Smooth muscle cell (in vitro differentiated cells): ENCODE measurements around the gene PEAK3. TPM values are rescaled to one million over a fixed set of nuclear protein-coding genes. Genes with fewer than 3 reads are reported as not detected.

Experiments used
- DNase-seq: peaks from one replicate; lab custom pipeline; 2025; ENCODE audit not compliant: unreplicated experiment; lab: John Stamatoyannopoulos, UW
- H2AFZ ChIP-seq: fragments of 200-600 bp; sonication (generic); 2 replicates; pipeline ENCODE4 v1.6.0; 2016; ENCODE audit warnings: antibody characterized with exemption, low read depth, mild to moderate bottlenecking
- H3F3A ChIP-seq: fragments of 200-600 bp; sonication (generic); 2 replicates; pipeline ENCODE4 v1.6.0; 2017; ENCODE audit warnings: antibody characterized with exemption, low read depth
- H3K27ac ChIP-seq: fragments of 200-600 bp; sonication (generic); 2 replicates; pipeline ENCODE4 v1.5.1; 2016; ENCODE audit warnings: low read depth, mild to moderate bottlenecking
- H3K27me3 ChIP-seq: fragments of 200-600 bp; sonication (generic); 2 replicates; pipeline ENCODE4 v1.6.1; 2016; ENCODE audit warnings: low read depth, mild to moderate bottlenecking
- H3K36me3 ChIP-seq: fragments of 200-600 bp; sonication (generic); 2 replicates; pipeline ENCODE4 v1.5.1; 2016; ENCODE audit warnings: low read depth
- H3K4me1 ChIP-seq: fragments of 200-600 bp; sonication (generic); 2 replicates; pipeline ENCODE4 v1.5.1; 2016; ENCODE audit warnings: low read depth
- H3K4me2 ChIP-seq: fragments of 200-600 bp; sonication (generic); 2 replicates; pipeline ENCODE4 v1.6.0; 2016; ENCODE audit warnings: mild to moderate bottlenecking
- H3K4me3 ChIP-seq: fragments of 200-600 bp; sonication (generic); 2 replicates; pipeline ENCODE4 v1.5.1; 2016; ENCODE audit warnings: mild to moderate bottlenecking
- H3K79me2 ChIP-seq: fragments of 200-600 bp; sonication (generic); 2 replicates; pipeline ENCODE4 v1.6.0; 2016; ENCODE audit warnings: low read depth, mild to moderate bottlenecking
- H3K9ac ChIP-seq: fragments of 200-600 bp; sonication (generic); 2 replicates; pipeline ENCODE4 v1.6.0; 2016; ENCODE audit warnings: low read depth
- H3K9me3 ChIP-seq: fragments of 200-600 bp; sonication (generic); replicated peaks from 2 replicates; pipeline ENCODE4 v1.5.1; 2016; ENCODE audit warnings: low read depth
- H4K20me1 ChIP-seq: fragments of 200-600 bp; sonication (generic); 2 replicates; pipeline ENCODE4 v1.6.0; 2016; ENCODE audit warnings: low read depth
- WGBS: methylation state at CpG from one replicate; pipeline ENCODE4 v1.1.7; 2016; ENCODE audit warnings: low lambda C conversion rate; 5-methylcytosine and 5-hydroxymethylcytosine counted together
- polyA plus RNA-seq: library from polyadenylated mRNA; unstranded; fragments of >200 nt; fragmentation: Nextera tagmentation; extraction: Ambion mirVana; gene quantifications from 2 replicates; pipeline ENCODE4 v1.2.1, GENCODE V29; 2016
- total RNA-seq: library from RNA; depleted of rRNA; stranded (reverse); fragments of >200 nt; gene quantifications from 2 replicates; pipeline ENCODE4 v1.2.3, GENCODE V29; 2014
- TF ChIP-seq, protein P1 (sequence below): fragments of 200-600 bp; sonication (generic); IDR thresholded peaks from 2 replicates; pipeline ENCODE4 v1.5.1; 2017; ENCODE audit warnings: borderline replicate concordance, mild to moderate bottlenecking, antibody characterized with exemption; ENCODE audit not compliant: insufficient read depth, poor library complexity, severe bottlenecking

PEAK3 gene
- total and polyA plus RNA-seq, 2 experiments from 2014 or later = 0.71 TPM; not detected in 1

DNA sequence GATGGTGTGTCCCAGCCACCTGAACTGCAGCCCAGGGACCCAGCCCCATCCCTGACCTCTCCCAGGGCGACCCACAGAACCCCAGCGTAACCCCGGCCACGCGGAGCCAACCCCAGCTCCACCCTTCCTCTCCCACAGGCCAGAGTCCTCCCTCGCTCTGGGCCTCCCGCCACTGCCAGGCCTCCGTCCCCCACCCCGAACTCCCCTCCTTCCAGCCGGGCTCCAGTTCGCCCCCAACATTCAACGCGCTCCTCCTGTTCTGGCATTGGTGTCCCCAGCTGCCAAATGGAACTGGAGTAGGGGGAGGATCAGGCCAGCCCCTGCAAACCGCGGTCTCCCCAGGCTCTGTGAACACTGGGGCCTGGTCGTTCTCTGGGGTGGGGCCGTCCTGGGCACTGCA lies 18.6 kb upstream of the PEAK3 start:
- no peak for DNase-seq
- Histone ChIP-seq H3K27ac (no peak overlapping the region), H2AFZ (no peak overlapping the region), H3K79me2 (no peaks in the 10 kb centered on the region), H3K9ac (no peak overlapping the region), H3K36me3 (no peaks in the 10 kb centered on the region), H3K4me1 (no peaks in the 10 kb centered on the region), H3K27me3 (no peaks in the 10 kb centered on the region), H3K4me2 (no peak overlapping the region), H4K20me1 (no peaks in the 10 kb centered on the region), H3K4me3 (no peak overlapping the region), H3F3A (no peaks in the 10 kb centered on the region), H3K9me3 (no peaks in the 10 kb centered on the region)
- TF ChIP-seq, protein P1, sequence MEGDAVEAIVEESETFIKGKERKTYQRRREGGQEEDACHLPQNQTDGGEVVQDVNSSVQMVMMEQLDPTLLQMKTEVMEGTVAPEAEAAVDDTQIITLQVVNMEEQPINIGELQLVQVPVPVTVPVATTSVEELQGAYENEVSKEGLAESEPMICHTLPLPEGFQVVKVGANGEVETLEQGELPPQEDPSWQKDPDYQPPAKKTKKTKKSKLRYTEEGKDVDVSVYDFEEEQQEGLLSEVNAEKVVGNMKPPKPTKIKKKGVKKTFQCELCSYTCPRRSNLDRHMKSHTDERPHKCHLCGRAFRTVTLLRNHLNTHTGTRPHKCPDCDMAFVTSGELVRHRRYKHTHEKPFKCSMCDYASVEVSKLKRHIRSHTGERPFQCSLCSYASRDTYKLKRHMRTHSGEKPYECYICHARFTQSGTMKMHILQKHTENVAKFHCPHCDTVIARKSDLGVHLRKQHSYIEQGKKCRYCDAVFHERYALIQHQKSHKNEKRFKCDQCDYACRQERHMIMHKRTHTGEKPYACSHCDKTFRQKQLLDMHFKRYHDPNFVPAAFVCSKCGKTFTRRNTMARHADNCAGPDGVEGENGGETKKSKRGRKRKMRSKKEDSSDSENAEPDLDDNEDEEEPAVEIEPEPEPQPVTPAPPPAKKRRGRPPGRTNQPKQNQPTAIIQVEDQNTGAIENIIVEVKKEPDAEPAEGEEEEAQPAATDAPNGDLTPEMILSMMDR = no peak
- WGBS = 97% methylated on average over 9 of the region's 17 CpGs

DNA sequence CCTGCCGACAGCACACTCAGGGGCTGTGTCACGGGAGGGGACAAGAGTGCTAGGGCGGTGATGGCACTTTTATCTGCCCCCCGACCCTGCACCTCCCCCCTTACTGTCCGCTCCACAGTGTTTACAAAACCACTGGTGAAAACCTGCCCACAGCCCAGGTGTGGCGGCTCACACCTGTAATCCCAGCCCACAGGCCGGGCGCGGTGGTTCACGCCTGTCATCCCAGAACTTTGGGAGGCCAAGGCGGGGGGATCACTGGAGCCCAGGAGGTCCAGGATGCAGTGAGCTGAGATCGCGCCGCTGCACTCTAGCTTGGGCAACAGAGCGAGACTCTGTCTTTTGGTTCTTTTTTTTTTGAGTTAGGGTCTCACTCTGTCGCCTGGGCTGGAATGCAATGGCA lies 14.2 kb upstream of the PEAK3 start:
- Histone ChIP-seq H3K79me2 (no peaks in the 10 kb centered on the region), H3K4me3 (no peak overlapping the region), H3K9me3 (no peaks in the 10 kb centered on the region), H3F3A (no peaks in the 10 kb centered on the region), H3K27ac (no peak overlapping the region), H2AFZ (no peak overlapping the region), H3K4me1 (peaks cover 2% of the 10 kb centered on the region), H3K27me3 (peaks cover 30% of the 10 kb centered on the region), H3K36me3 (no peaks in the 10 kb centered on the region), H3K4me2 (no peak overlapping the region), H3K9ac (no peak overlapping the region), H4K20me1 (peaks cover 9% of the 10 kb centered on the region)
- TF ChIP-seq, protein P1 = no peak
- DNase-seq = no peak
- WGBS = 95% methylated on average over 16 of the region's 16 CpGs

DNA sequence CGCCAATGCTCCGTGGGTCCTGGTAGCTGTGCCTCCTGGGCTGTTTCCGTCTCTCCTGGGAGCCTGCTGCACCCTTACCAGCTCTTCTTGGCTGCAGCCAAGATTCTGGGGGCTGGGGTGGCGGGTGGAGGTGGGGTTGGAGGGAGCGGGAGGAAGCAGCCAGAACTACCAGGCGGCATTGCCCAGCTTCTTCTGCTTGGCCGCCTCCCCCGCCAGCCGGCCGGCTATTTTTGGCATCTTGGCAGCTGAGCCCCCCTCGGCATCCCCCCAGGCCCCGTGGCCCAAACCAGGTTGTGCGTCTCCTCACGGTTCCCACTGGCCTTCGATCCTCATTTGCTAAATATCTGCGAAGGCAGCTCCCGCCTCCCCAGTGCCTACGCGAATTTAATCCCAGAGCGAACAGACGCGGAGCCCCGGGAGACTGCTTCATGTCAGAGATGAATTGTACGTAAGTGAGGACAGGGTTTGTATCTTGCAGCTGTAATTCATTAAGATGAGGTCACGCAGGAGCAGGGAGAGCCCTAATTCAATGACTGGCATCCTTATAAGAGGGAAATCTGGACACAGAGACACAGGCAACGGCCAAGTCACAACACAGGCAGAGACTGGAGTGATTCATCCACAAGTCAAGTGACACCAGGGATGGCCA lies 12.8 kb upstream of the PEAK3 start:
- peaks cover 44% of the 10 kb centered on the region for H3K27me3 ChIP-seq
- H3K36me3 ChIP-seq = no peaks in the 10 kb centered on the region
- no peaks in the 10 kb centered on the region for H3K9me3 ChIP-seq
- H3K4me1 ChIP-seq = peaks cover 10% of the 10 kb centered on the region
- 29% methylated on average over 21 of the region's 26 CpGs for WGBS
- DNase-seq = peak; percentile 35
- peaks cover 22% of the 10 kb centered on the region for H4K20me1 ChIP-seq
- no peaks in the 10 kb centered on the region for H3K79me2 ChIP-seq
- no peaks in the 10 kb centered on the region for H3F3A ChIP-seq
- no peak overlapping the region for H2AFZ ChIP-seq
- H3K4me3 ChIP-seq = peak overlapping the region; percentile 1
- no peak overlapping the region for H3K27ac ChIP-seq
- TF ChIP-seq, protein P1 = no peak
- peak overlapping the region; percentile 77 for H3K4me2 ChIP-seq
- H3K9ac ChIP-seq = no peak overlapping the region

DNA sequence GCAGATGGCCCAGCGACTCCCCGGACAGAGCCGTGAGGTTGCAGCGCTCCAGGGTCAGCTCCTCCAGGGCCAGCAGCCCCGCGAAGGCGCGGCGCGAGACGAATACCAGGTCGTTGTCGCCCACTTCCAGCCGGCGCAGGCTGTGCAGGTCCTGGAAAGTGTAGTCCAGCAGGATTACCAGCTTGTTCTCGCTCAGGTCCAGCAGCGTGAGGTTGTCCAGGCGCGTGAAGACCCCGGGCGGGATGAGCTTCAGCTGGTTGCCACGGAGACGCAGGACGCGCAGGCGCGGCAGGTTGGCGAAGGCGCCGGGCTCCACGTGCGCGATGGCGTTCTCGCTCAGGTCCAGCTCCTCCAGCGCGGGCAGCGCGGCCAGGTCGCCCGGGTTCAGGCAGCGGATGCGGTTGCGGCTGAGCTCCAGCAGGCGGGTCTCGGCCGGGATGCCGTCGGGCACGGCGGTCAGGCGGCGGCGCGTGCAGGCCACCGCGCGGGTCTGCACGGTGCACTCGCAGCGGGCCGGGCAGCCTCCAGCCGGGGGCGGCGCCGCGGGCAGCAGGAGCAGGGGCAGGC lies 9.3 kb upstream of the PEAK3 start:
- Histone ChIP-seq H3K36me3 (no peaks in the 10 kb centered on the region), H3K4me2 (peak overlapping the region; percentile 82), H2AFZ (no peak overlapping the region), H3K9me3 (no peaks in the 10 kb centered on the region), H3K9ac (no peak overlapping the region), H4K20me1 (peaks cover 51% of the 10 kb centered on the region), H3K27ac (no peak overlapping the region), H3K79me2 (no peaks in the 10 kb centered on the region), H3K4me1 (peaks cover 10% of the 10 kb centered on the region), H3K4me3 (peak overlapping the region; percentile 31), H3F3A (no peaks in the 10 kb centered on the region), H3K27me3 (peaks cover 77% of the 10 kb centered on the region)
- DNase-seq = no peak
- 2% methylated on average over 66 of the region's 67 CpGs for WGBS
- TF ChIP-seq, protein P1 = no peak
